Ascending aorta (tissue), 2 donors: Measurements from ENCODE around the gene PDE5A. TPM values are rescaled to one million over a fixed set of nuclear protein-coding genes. Genes with fewer than 3 reads are reported as not detected.

Source experiments
- DNase-seq, 2 donors: peaks; one replicate each; pipeline ENCODE4 v3.0.0-alpha.2; 2019; ENCODE audit warnings: low spot score in 2 of 2
- H3K27ac ChIP-seq, 2 donors: fragments of 200-600 bp; sonication (generic); one replicate each; pipeline ENCODE4 v1.5.1; 2016 to 2017; ENCODE audit warnings: mild to moderate bottlenecking in 1 of 2
- H3K27me3 ChIP-seq: fragments of 200-600 bp; sonication (generic); one replicate; pipeline ENCODE4 v1.5.1; 2017
- H3K36me3 ChIP-seq, 2 donors: fragments of 200-600 bp; sonication (generic); one replicate each; pipeline ENCODE4 v1.5.1; 2016
- H3K4me1 ChIP-seq, 2 donors: fragments of 200-600 bp; sonication (generic); one replicate each; pipeline ENCODE4 v1.5.1; 2016 to 2017; ENCODE audit warnings: mild to moderate bottlenecking in 1 of 2
- H3K4me3 ChIP-seq, 2 donors: fragments of 200-600 bp; sonication (generic); one replicate each; pipeline ENCODE4 v1.5.1; 2016 to 2017; ENCODE audit warnings: mild to moderate bottlenecking in 1 of 2
- H3K9me3 ChIP-seq, 2 donors: fragments of 200-600 bp; sonication (generic); one replicate each; pipeline ENCODE4 v1.5.1; 2016
- CTCF ChIP-seq, 3 experiments: fragments of 200-600 bp in 2 of 3; fragments of 450-650 bp in 1 of 3; sonication (generic) in 2 of 3; IDR thresholded peaks; one replicate each; pipeline ENCODE4 v1.5.1; 2016 to 2019; ENCODE audit warnings: antibody characterized with exemption in 3 of 3, mild to moderate bottlenecking in 1 of 3, moderate library complexity in 1 of 3
- intact Hi-C: fragments of 100-400 bp; cut with DNase I; formaldehyde crosslinking; loops from one replicate; pipeline ENCODE4 v1.15.1; 2023
- total RNA-seq: library from RNA; depleted of rRNA; stranded (reverse); fragments of >200 nt; gene quantifications from one replicate; pipeline ENCODE4 v1.1.0, GENCODE V29; 2016

Gene PDE5A
- total RNA-seq, 1 donor from 2014 or later = 39.7 TPM

- H3K36me3 ChIP-seq = no peaks in the 10 kb centered on the region
- peak overlapping the region; percentile 73 to 86 for H3K4me3 ChIP-seq
- TF ChIP-seq CTCF (IDR thresholded peaks at IDR 0.05) = no peak
- no peaks in the 10 kb centered on the region for H3K27me3 ChIP-seq
- H3K4me1 ChIP-seq = peaks cover 0 to 3% of the 10 kb centered on the region in 2 donors
- intact Hi-C loops = loop anchor here (2.0 to 5.0 kb wide), 7 partner anchors 53 to 647 kb away; no protein-coding TSS in a partner anchor
- DNase-seq = no peak
- peak overlapping the region; percentile 91 to 97 for H3K27ac ChIP-seq
- H3K9me3 ChIP-seq = no peaks in the 10 kb centered on the region
Measured at GRCh38 chr4:119629142-119629471, 503 bp upstream of the PDE5A start.

GRCh38 chr4:119627267-119628255 is 1.0 kb downstream of the PDE5A start:
- H3K27ac ChIP-seq = peak overlapping the region; percentile 91 to 97
- DNase-seq = peak; percentile 38 to 89
- H3K27me3 ChIP-seq = no peaks in the 10 kb centered on the region
- H3K36me3 ChIP-seq = no peaks in the 10 kb centered on the region
- intact Hi-C loops = loop anchor here (1.0 to 5.0 kb wide), 10 partner anchors 55 to 645 kb away; no protein-coding TSS in a partner anchor
- H3K9me3 ChIP-seq = no peaks in the 10 kb centered on the region
- peak; percentile 29 to 82 (median 34) for TF ChIP-seq CTCF (IDR thresholded peaks at IDR 0.05)
- peaks cover 0 to 8% of the 10 kb centered on the region in 2 donors for H3K4me1 ChIP-seq
- H3K4me3 ChIP-seq = peak overlapping the region; percentile 73 to 86

GRCh38 chr4:119626943-119627266 is 1.7 kb downstream of the PDE5A start:
- DNase-seq = no peak
- Histone ChIP-seq H3K9me3 (no peaks in the 10 kb centered on the region), H3K4me1 (peaks cover 0 to 10% of the 10 kb centered on the region in 2 donors), H3K36me3 (no peaks in the 10 kb centered on the region), H3K27me3 (no peaks in the 10 kb centered on the region), H3K27ac (peak overlapping the region; percentile 91 to 97), H3K4me3 (peak overlapping the region; percentile 73 to 86)
- intact Hi-C loops = loop anchor here (1.0 to 5.0 kb wide), 5 partner anchors 55 to 645 kb away; no protein-coding TSS in a partner anchor
- TF ChIP-seq CTCF (IDR thresholded peaks at IDR 0.05) = no peak

- intact Hi-C loops = loop anchor here (2.0 to 5.0 kb wide), 4 partner anchors 56 to 644 kb away; no protein-coding TSS in a partner anchor
- H3K27me3 ChIP-seq = no peaks in the 10 kb centered on the region
- peak overlapping the region; percentile 73 to 86 for H3K4me3 ChIP-seq
- H3K27ac ChIP-seq = peak overlapping the region; percentile 91 to 97
- no peaks in the 10 kb centered on the region for H3K36me3 ChIP-seq
- no peak for DNase-seq
- no peak for TF ChIP-seq CTCF (IDR thresholded peaks at IDR 0.05)
- H3K4me1 ChIP-seq = peaks cover 0 to 14% of the 10 kb centered on the region in 2 donors
- no peaks in the 10 kb centered on the region for H3K9me3 ChIP-seq
Measured at GRCh38 chr4:119626420-119626819, 2.2 kb downstream of the PDE5A start.

DNA sequence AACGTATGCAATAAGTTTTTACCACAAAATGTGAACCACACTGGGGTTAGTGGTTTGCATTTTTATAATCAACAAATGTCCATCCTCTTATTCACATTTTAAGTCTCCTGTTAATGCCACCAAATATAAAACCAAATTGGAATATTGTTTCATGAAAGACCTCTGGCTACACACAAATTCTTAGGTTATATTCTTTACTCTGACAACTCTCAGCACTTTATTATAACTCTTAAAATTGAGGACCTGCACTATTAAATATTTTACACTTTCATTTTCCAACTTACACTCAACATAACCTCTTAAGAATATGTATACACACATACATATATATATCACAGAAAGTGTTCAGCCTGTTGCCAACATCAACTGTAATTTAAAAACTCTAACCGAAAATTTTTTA is 2.8 kb downstream of the PDE5A start:
- H3K27ac ChIP-seq = peak overlapping the region; percentile 91 to 97
- H3K36me3 ChIP-seq = no peaks in the 10 kb centered on the region
- peaks cover 0 to 15% of the 10 kb centered on the region in 2 donors for H3K4me1 ChIP-seq
- peak overlapping the region; percentile 73 to 86 for H3K4me3 ChIP-seq
- H3K27me3 ChIP-seq = no peaks in the 10 kb centered on the region
- TF ChIP-seq CTCF (IDR thresholded peaks at IDR 0.05) = no peak
- no peak for DNase-seq
- H3K9me3 ChIP-seq = no peaks in the 10 kb centered on the region
- intact Hi-C loops = loop anchor here (2.0 to 5.0 kb wide), 4 partner anchors 57 to 643 kb away; no protein-coding TSS in a partner anchor
